ENCODE results near the gene C10orf71.

- TF ChIP-seq CTCF (IDR thresholded peaks at IDR 0.05) (no peak; the same call in 1 of the 2 replicates), POLR2AphosphoS5 (IDR thresholded peaks at IDR 0.05; ENCODE audit: low read depth, low read length) (no peak), SIN3A (IDR thresholded peaks at IDR 0.05; ENCODE audit: borderline replicate concordance, insufficient read depth, low read depth, low read length) (no peak), REST (IDR thresholded peaks at IDR 0.05; ENCODE audit: insufficient read depth in 1 of 2, low read depth in 2 of 2, low read length in 1 of 2) (no peak)
Measured at GRCh38 chr10:49324711-49325110, 25.7 kb downstream of the C10orf71 start.
